ENCODE results near the gene MACROD1. TPM values are rescaled to one million over a fixed set of nuclear protein-coding genes. Genes with fewer than 3 reads are reported as not detected.

MACROD1 gene
- total RNA-seq, 2 experiments from 2014 or later = 13.5 to 16.1 TPM

- H3K4me3 Mint-ChIP-seq = no peak overlapping the region
- no peaks in the 10 kb centered on the region for H3K9me3 Mint-ChIP-seq
- no peaks in the 10 kb centered on the region for H3K36me3 Mint-ChIP-seq
- POLR2A ChIA-PET = no interaction called here
- no peak overlapping the region for H3K27ac Mint-ChIP-seq
- ATAC-seq (ENCODE audit: low read depth) (no peak), DNase-seq (no peak)
- peaks cover 6% of the 10 kb centered on the region for H3K4me1 Mint-ChIP-seq
- H3K27me3 Mint-ChIP-seq = no peaks in the 10 kb centered on the region
Observed at GRCh38 chr11:64127267-64128072, 38.4 kb downstream of the MACROD1 start.

GRCh38 chr11:64126796-64127195 is 39.1 kb downstream of the MACROD1 start:
- ATAC-seq (ENCODE audit: low read depth) (no peak), DNase-seq (no peak)
- Mint-ChIP-seq H3K4me3 (no peak overlapping the region), H3K36me3 (no peaks in the 10 kb centered on the region), H3K4me1 (peaks cover 6% of the 10 kb centered on the region), H3K27me3 (no peaks in the 10 kb centered on the region), H3K27ac (no peak overlapping the region), H3K9me3 (no peaks in the 10 kb centered on the region)
- POLR2A ChIA-PET = no interaction called here

- POLR2A ChIA-PET = no interaction called here
- no peak for DNase-seq
- Mint-ChIP-seq H3K27ac (no peak overlapping the region), H3K4me3 (no peak overlapping the region), H3K27me3 (no peaks in the 10 kb centered on the region), H3K9me3 (no peaks in the 10 kb centered on the region), H3K4me1 (peaks cover 6% of the 10 kb centered on the region), H3K36me3 (no peaks in the 10 kb centered on the region)
- no peak for ATAC-seq (ENCODE audit: low read depth)
Observed at GRCh38 chr11:64126371-64126770, 39.5 kb downstream of the MACROD1 start.

GRCh38 chr11:64125676-64126075 is 40.2 kb downstream of the MACROD1 start:
- peaks cover 6% of the 10 kb centered on the region for H3K4me1 Mint-ChIP-seq
- no peak for DNase-seq
- H3K9me3 Mint-ChIP-seq = no peaks in the 10 kb centered on the region
- H3K27ac Mint-ChIP-seq = no peak overlapping the region
- no peak for ATAC-seq (ENCODE audit: low read depth)
- no peaks in the 10 kb centered on the region for H3K27me3 Mint-ChIP-seq
- H3K4me3 Mint-ChIP-seq = no peak overlapping the region
- H3K36me3 Mint-ChIP-seq = no peaks in the 10 kb centered on the region
- POLR2A ChIA-PET = no interaction called here

DNA sequence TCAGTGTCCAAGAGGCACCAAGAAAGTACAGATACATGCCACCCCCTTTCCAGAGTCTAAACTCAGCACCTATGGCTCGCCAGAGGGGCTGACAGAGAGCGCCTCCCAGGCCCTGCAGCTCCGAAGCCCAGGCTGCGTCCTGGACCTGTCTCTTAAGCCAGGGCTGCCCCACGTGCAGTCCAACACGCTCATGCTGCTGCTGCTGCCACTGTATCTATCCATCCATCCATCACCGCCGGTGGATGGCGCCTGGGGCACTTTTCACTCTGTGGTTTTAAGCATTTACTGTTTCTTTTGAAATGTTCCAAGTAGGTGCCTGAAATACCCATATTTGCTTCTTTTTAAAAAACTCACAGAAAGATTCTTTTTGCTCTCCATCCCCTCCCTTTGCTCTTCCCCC is 41.8 kb downstream of the MACROD1 start:
- DNase-seq (no peak), ATAC-seq (ENCODE audit: low read depth) (no peak)
- H3K27me3 Mint-ChIP-seq = no peaks in the 10 kb centered on the region
- H3K27ac Mint-ChIP-seq = no peak overlapping the region
- H3K4me1 Mint-ChIP-seq = peaks cover 6% of the 10 kb centered on the region
- no peaks in the 10 kb centered on the region for H3K9me3 Mint-ChIP-seq
- H3K4me3 Mint-ChIP-seq = no peak overlapping the region
- H3K36me3 Mint-ChIP-seq = no peaks in the 10 kb centered on the region
- POLR2A ChIA-PET = no interaction called here

DNA sequence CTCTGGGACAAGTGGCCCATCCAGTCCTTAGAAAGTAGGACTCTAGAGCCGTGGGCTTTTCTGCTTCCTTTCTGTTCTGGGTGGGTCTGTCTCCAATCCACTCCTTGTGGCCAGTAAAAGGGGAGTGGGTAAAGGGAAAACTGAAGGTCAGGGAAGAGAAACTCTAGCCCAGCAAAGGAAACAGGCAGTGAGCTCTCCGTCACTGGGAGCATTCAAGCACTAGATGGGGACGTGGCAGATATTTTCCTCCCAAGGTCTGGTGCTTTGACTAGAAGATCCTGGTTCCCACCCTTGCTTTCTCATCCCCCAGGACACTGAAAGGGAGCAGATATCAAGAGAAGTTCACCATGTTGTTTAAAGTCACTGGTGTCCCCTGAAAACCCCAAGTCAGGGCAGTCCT is 42.2 kb downstream of the MACROD1 start:
- Mint-ChIP-seq H3K36me3 (no peaks in the 10 kb centered on the region), H3K27ac (no peak overlapping the region), H3K27me3 (no peaks in the 10 kb centered on the region), H3K4me1 (peaks cover 6% of the 10 kb centered on the region), H3K9me3 (no peaks in the 10 kb centered on the region), H3K4me3 (no peak overlapping the region)
- ATAC-seq (ENCODE audit: low read depth) (no peak), DNase-seq (no peak)
- POLR2A ChIA-PET = no interaction called here

DNA sequence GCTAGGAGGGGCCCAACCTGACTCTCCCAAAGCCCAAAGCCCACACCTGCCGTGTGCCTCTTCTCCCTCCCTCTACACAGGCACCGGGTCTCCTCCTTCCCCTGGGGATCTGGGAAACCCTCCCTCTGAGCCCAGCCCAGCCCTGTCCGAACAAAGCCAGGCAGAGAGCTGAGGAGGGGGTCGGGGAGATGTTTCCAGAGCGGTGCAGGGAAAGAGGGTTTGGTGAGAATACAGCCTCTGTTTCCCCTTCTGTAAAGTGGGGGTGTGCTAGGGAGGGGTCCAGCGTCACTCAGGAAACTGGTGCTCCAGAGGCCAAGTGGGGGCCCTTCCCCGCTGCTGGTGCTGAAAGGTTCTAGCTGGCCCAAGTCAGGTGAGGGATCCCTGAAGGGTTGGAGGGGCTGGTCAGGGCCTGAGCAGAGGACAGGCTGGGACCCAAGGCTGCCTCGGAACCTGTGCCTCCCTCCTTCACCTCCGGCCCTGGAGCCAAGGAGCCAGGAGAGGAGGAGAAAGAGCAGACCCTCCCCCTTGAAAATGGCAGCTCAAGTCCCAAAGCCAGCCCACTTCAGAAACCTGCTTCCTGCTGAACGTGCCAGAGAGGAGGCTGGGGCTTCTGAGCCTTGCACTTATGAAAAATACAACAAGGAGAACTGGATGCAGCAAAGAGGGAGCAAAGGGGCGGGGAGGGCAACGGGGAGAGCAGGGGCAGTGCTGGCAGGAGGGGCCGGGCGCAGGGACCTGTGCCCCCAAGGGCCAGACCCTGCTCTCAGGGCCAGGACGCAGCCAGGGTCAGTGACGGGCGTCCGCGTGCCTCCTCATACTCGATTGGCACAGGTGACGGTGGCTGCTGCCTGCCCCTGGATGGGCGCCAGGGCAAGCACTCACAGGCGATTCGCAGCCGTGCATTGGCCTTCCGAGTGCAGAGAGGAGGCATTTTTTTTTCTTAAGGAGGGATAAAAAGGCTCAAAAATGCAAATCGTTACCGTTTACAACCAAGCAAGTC is 43.2 kb downstream of the MACROD1 start:
- no peak for ATAC-seq (ENCODE audit: low read depth)

DNA sequence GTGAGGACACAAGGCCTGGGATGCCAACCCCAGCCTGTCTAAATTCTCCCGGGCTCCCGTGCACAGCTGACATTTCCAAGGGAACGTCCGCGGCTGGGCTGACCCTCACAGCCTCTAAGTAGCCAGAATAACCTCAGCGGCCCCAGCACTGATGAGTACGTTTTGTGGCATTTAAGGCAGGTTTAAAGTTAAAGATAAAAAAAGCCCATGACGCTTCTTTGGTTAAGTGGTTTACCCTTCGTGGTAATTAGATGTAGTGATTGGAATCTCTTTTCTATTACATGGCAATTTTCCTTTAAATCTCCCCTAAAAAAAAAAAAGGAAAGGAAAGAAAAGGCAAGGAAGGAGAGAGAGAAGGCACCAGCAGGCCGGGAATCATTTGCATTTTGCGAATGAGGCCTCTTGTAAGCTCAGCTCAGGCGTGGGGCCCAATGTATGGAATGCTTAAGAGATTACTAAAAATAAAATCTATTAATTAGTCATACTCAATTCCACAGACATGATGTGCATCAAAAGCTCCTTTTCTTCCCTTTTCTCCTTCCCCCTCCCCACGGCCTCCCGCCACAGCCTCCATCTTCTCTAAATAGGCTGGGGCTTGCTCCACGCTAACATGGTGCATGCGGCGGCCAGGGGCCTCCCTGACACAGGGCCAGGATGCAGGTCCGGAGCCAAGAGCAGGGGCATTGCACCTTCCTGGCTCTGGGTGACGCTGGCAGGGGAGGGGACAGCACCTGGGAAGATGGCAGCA is 44.1 kb downstream of the MACROD1 start:
- Mint-ChIP-seq H3K4me1 (peaks cover 6% of the 10 kb centered on the region), H3K27me3 (no peaks in the 10 kb centered on the region), H3K27ac (no peak overlapping the region), H3K9me3 (no peaks in the 10 kb centered on the region), H3K4me3 (no peak overlapping the region), H3K36me3 (no peaks in the 10 kb centered on the region)
- POLR2A ChIA-PET = no interaction called here
- no peak for DNase-seq
- no peak for ATAC-seq (ENCODE audit: low read depth)

More for the DNA sequence above, 43.2 kb downstream of the MACROD1 start:
- no peak overlapping the region for H3K4me3 Mint-ChIP-seq
- no peaks in the 10 kb centered on the region for H3K36me3 Mint-ChIP-seq
- H3K27ac Mint-ChIP-seq = no peak overlapping the region
- POLR2A ChIA-PET = no interaction called here
- H3K4me1 Mint-ChIP-seq = peaks cover 6% of the 10 kb centered on the region
- no peak for DNase-seq
- H3K27me3 Mint-ChIP-seq = no peaks in the 10 kb centered on the region
- H3K9me3 Mint-ChIP-seq = no peaks in the 10 kb centered on the region

DNA sequence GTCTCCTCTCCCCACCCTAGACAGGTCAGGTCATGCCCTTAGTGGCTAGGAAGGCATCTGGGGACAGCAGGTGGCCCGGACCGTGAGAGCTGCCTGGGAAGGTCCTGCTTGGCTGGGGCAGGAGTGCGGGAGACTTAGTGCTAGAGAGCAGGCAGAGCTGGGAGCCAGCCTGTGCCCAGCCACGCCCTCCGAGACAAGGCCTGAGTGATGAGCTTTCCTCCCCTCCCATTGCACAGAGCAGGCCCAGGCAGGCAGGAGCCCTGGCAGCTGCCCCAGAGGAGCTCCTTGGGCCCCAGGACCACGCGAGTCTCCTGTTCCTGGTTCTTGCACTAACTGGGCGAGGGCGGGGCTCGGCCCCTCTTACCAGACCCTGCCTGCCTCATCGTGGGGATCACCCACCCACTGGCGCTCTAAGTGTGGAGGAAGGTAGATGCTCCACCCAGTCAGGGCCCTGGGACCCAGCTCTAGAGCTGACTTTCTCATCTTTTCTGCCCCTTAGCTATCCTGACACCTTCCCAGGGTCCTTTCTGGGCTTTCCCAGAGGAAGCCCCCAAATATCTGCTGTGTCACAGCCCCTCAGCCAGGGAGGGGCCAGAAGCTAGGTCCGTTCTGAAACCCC is 44.9 kb downstream of the MACROD1 start:
- H3K27me3 Mint-ChIP-seq = no peaks in the 10 kb centered on the region
- H3K36me3 Mint-ChIP-seq = no peaks in the 10 kb centered on the region
- DNase-seq (no peak), ATAC-seq (ENCODE audit: low read depth) (no peak)
- POLR2A ChIA-PET = no interaction called here
- peaks cover 6% of the 10 kb centered on the region for H3K4me1 Mint-ChIP-seq
- H3K9me3 Mint-ChIP-seq = no peaks in the 10 kb centered on the region
- no peak overlapping the region for H3K27ac Mint-ChIP-seq
- H3K4me3 Mint-ChIP-seq = no peak overlapping the region

- no peak overlapping the region for H3K27ac Mint-ChIP-seq
- no peak for DNase-seq
- no peak overlapping the region for H3K4me3 Mint-ChIP-seq
- H3K9me3 Mint-ChIP-seq = no peaks in the 10 kb centered on the region
- H3K36me3 Mint-ChIP-seq = no peaks in the 10 kb centered on the region
- no peaks in the 10 kb centered on the region for H3K4me1 Mint-ChIP-seq
- POLR2A ChIA-PET = no interaction called here
- no peaks in the 10 kb centered on the region for H3K27me3 Mint-ChIP-seq
- ATAC-seq (ENCODE audit: low read depth) = no peak
Observed at GRCh38 chr11:64119700-64120099, 46.2 kb downstream of the MACROD1 start.

GRCh38 chr11:64118876-64119665 is 46.8 kb downstream of the MACROD1 start:
- Mint-ChIP-seq H3K9me3 (no peaks in the 10 kb centered on the region), H3K36me3 (no peaks in the 10 kb centered on the region), H3K4me3 (no peak overlapping the region), H3K4me1 (no peaks in the 10 kb centered on the region), H3K27me3 (no peaks in the 10 kb centered on the region), H3K27ac (no peak overlapping the region)
- ATAC-seq (ENCODE audit: low read depth) (no peak), DNase-seq (no peak)
- POLR2A ChIA-PET = no interaction called here

- Mint-ChIP-seq H3K9me3 (no peaks in the 10 kb centered on the region), H3K27me3 (no peaks in the 10 kb centered on the region), H3K4me1 (no peaks in the 10 kb centered on the region), H3K36me3 (no peaks in the 10 kb centered on the region), H3K27ac (no peak overlapping the region), H3K4me3 (no peak overlapping the region)
- DNase-seq = no peak
- POLR2A ChIA-PET = no interaction called here
- no peak for ATAC-seq (ENCODE audit: low read depth)
Observed at GRCh38 chr11:64117763-64118459, 48.0 kb downstream of the MACROD1 start.
